CD14-positive monocyte (primary cell): Measurements from ENCODE around the gene IPO11. TPM values are rescaled to one million over a fixed set of nuclear protein-coding genes. Genes with fewer than 3 reads are reported as not detected.

Source experiments
- DNase-seq, 3 donors: peaks; one replicate each; pipeline ENCODE4 v3.0.0-alpha.2; 2011 to 2022
- H2AFZ ChIP-seq: 2 replicates; pipeline ENCODE4 v1.6.0; 2012; ENCODE audit warnings: mild to moderate bottlenecking, low read depth, low read length, inconsistent platforms; ENCODE audit not compliant: insufficient read depth, poor library complexity, severe bottlenecking
- H3K27ac ChIP-seq, 2 donors: 1 replicate in 1 of 2; 2 replicates in 1 of 2; pipeline ENCODE4 v1.5.1; 2012 to 2013; ENCODE audit warnings: low read length in 2 of 2, control low read depth in 1 of 2, inconsistent platforms in 1 of 2, low read depth in 1 of 2, mild to moderate bottlenecking in 1 of 2
- H3K27me3 ChIP-seq, 2 donors: one replicate each; pipeline versions ENCODE4 v1.6.0 to v1.6.1; 2011 to 2013; ENCODE audit warnings: low read length in 2 of 2; ENCODE audit not compliant: control insufficient read depth in 2 of 2, insufficient read depth in 2 of 2
- H3K36me3 ChIP-seq, 2 donors: replicated peaks in 1 of 2; 1 replicate in 1 of 2; 2 replicates in 1 of 2; pipeline versions ENCODE4 v1.5.1 to v1.6.1; 2012 to 2013; ENCODE audit warnings: low read length in 2 of 2, control low read depth in 1 of 2, inconsistent platforms in 1 of 2, mild to moderate bottlenecking in 1 of 2; ENCODE audit not compliant: insufficient read depth in 2 of 2, control insufficient read depth in 1 of 2
- H3K4me1 ChIP-seq, 2 donors: 1 replicate in 1 of 2; 2 replicates in 1 of 2; pipeline versions ENCODE4 v1.5.1 to v1.6.1; 2012 to 2013; ENCODE audit warnings: low read length in 2 of 2, control low read depth in 1 of 2, inconsistent platforms in 1 of 2, mild to moderate bottlenecking in 1 of 2, moderate library complexity in 1 of 2; ENCODE audit not compliant: insufficient read depth in 2 of 2, control insufficient read depth in 1 of 2
- H3K4me2 ChIP-seq: replicated peaks from 2 replicates; pipeline ENCODE3; 2012; ENCODE audit warnings: low read length, moderate library complexity, mild to moderate bottlenecking; ENCODE audit not compliant: poor library complexity, severe bottlenecking; ENCODE audit errors: extremely low read depth
- H3K4me3 ChIP-seq, 3 experiments: fragments of 200-600 bp in 1 of 3; sonication (generic) in 1 of 3; replicated peaks in 1 of 3; 1 replicate in 2 of 3; 2 replicates in 1 of 3; pipeline ENCODE4 v1.5.1; 2011 to 2013; ENCODE audit warnings: low read length in 3 of 3, mild to moderate bottlenecking in 3 of 3, control low read depth in 2 of 3, low read depth in 2 of 3, inconsistent platforms in 1 of 3, moderate library complexity in 1 of 3
- H3K79me2 ChIP-seq: 2 replicates; pipeline ENCODE4 v1.6.0; 2012; ENCODE audit warnings: mild to moderate bottlenecking, control low read depth, inconsistent platforms, low read length, moderate library complexity; ENCODE audit not compliant: insufficient read depth
- H3K9ac ChIP-seq: 2 replicates; pipeline ENCODE4 v1.6.0; 2017; ENCODE audit warnings: low read length, mild to moderate bottlenecking; ENCODE audit not compliant: insufficient read depth, poor library complexity, severe bottlenecking
- H3K9me3 ChIP-seq, 2 donors: replicated peaks in 1 of 2; 1 replicate in 1 of 2; 2 replicates in 1 of 2; pipeline versions ENCODE4 v1.5.1 to v1.6.1; 2012 to 2013; ENCODE audit warnings: low read length in 2 of 2, control low read depth in 1 of 2; ENCODE audit not compliant: control insufficient read depth in 1 of 2, insufficient read depth in 1 of 2
- H4K20me1 ChIP-seq: 2 replicates; pipeline ENCODE4 v1.6.0; 2012; ENCODE audit warnings: mild to moderate bottlenecking, low read length, control low read depth, moderate library complexity; ENCODE audit not compliant: insufficient read depth
- H3K27ac Mint-ChIP-seq, 7 donors: one replicate each; pipeline ENCODE4 v1.8.0; 2020; ENCODE audit warnings: mild to moderate bottlenecking in 7 of 7, mixed read lengths in 7 of 7, moderate library complexity in 6 of 7, inconsistent platforms in 2 of 7
- H3K27me3 Mint-ChIP-seq, 3 donors: one replicate each; pipeline ENCODE4 v1.8.0; 2021 to 2022; ENCODE audit warnings: low read depth in 3 of 3, mild to moderate bottlenecking in 3 of 3, mixed read lengths in 3 of 3, moderate library complexity in 3 of 3, inconsistent platforms in 1 of 3
- H3K36me3 Mint-ChIP-seq, 2 donors: one replicate each; pipeline ENCODE4 v1.8.0; 2020; ENCODE audit warnings: mixed read lengths in 2 of 2, inconsistent platforms in 1 of 2, mild to moderate bottlenecking in 1 of 2
- H3K4me1 Mint-ChIP-seq: one replicate; pipeline ENCODE4 v1.8.0; 2020; ENCODE audit warnings: mild to moderate bottlenecking, mixed read lengths
- H3K4me3 Mint-ChIP-seq, 2 donors: one replicate each; pipeline ENCODE4 v1.8.0; 2020; ENCODE audit warnings: mild to moderate bottlenecking in 2 of 2, mixed read lengths in 2 of 2, moderate library complexity in 1 of 2
- H3K9me3 Mint-ChIP-seq, 7 donors: one replicate each; pipeline ENCODE4 v1.8.0; 2020 to 2022; ENCODE audit warnings: mixed read lengths in 7 of 7, mild to moderate bottlenecking in 6 of 7, moderate library complexity in 6 of 7, inconsistent platforms in 2 of 7
- CTCF ChIP-seq: fragments of 200-600 bp; IDR thresholded peaks from one replicate; pipeline ENCODE4 v1.8.0; 2022; ENCODE audit warnings: antibody characterized with exemption, mild to moderate bottlenecking
- WGBS: methylation state at CpG from one replicate; pipeline ENCODE4 v1.1.5; 2013; ENCODE audit warnings: missing lambda C conversion rate; ENCODE audit not compliant: insufficient coverage; 5-methylcytosine and 5-hydroxymethylcytosine counted together
- intact Hi-C, 2 donors: fragments of 100-400 bp; cut with micrococcal nuclease; formaldehyde crosslinking; loops; one replicate each; pipeline versions ENCODE4 v1.15.0 to v1.15.1; 2023
- polyA plus RNA-seq, 3 donors: library from polyadenylated mRNA; depleted of rRNA in 1 of 3; unstranded in 2 of 3; stranded (reverse) in 1 of 3; fragments of 300-500 nt in 2 of 3; fragments of >200 nt in 1 of 3; fragmentation: Illumina TruSeq in 2 of 3; gene quantifications; 1 replicate in 2 of 3; 2 replicates in 1 of 3; pipeline ENCODE4 v1.2.3, GENCODE V29; 2012 to 2021

The IPO11 gene
- polyA plus RNA-seq, 3 donors = 4.4 to 5.5 (median 5.3) TPM

- no peak for TF ChIP-seq CTCF
- H3K4me2 ChIP-seq = no peak overlapping the region
- Mint-ChIP-seq H3K36me3 (peaks cover 37 to 52% of the 10 kb centered on the region in 2 donors), H3K27ac (no peak overlapping the region), H3K27me3 (peaks cover 0 to 1% (median 0%) of the 10 kb centered on the region in 3 donors), H3K9me3 (peaks cover 0 to 10% (median 2%) of the 10 kb centered on the region in 7 donors), H3K4me3 (no peak overlapping the region), H3K4me1 (no peaks in the 10 kb centered on the region)
- peaks cover 6 to 27% of the 10 kb centered on the region in 2 donors for H3K36me3 ChIP-seq
- no peak overlapping the region for H3K27ac ChIP-seq
- H3K79me2 ChIP-seq = no peaks in the 10 kb centered on the region
- no peaks in the 10 kb centered on the region for H3K4me1 ChIP-seq
- H3K9me3 ChIP-seq = no peaks in the 10 kb centered on the region
- no peaks in the 10 kb centered on the region for H3K27me3 ChIP-seq
- no peak overlapping the region for H3K4me3 ChIP-seq
- no peak for DNase-seq
- H2AFZ ChIP-seq = no peak overlapping the region
- no peak overlapping the region for H3K9ac ChIP-seq
- WGBS = no CpG with 5 or more reads among the region's 2 CpGs
- intact Hi-C loops = no loop called here
- no peaks in the 10 kb centered on the region for H4K20me1 ChIP-seq
Measured at GRCh38 chr5:62483556-62483955, 71.0 kb downstream of the IPO11 start.

GRCh38 chr5:62486672-62487071 lies 74.1 kb downstream of the IPO11 start:
- no peak overlapping the region for H3K4me2 ChIP-seq
- no peaks in the 10 kb centered on the region for H3K27me3 ChIP-seq
- Mint-ChIP-seq H3K36me3 (peaks cover 34 to 50% of the 10 kb centered on the region in 2 donors), H3K9me3 (no peaks in the 10 kb centered on the region), H3K4me1 (no peaks in the 10 kb centered on the region), H3K4me3 (no peak overlapping the region), H3K27ac (no peak overlapping the region), H3K27me3 (peaks cover 0 to 1% (median 0%) of the 10 kb centered on the region in 3 donors)
- no CpG with 5 or more reads among the region's 1 CpG for WGBS
- no peak overlapping the region for H3K9ac ChIP-seq
- H3K36me3 ChIP-seq = peaks cover 24 to 44% of the 10 kb centered on the region in 2 donors
- DNase-seq = no peak
- no peak overlapping the region for H3K27ac ChIP-seq
- H4K20me1 ChIP-seq = no peaks in the 10 kb centered on the region
- H2AFZ ChIP-seq = no peak overlapping the region
- TF ChIP-seq CTCF = no peak
- H3K4me1 ChIP-seq = no peaks in the 10 kb centered on the region
- intact Hi-C loops = no loop called here
- no peaks in the 10 kb centered on the region for H3K79me2 ChIP-seq
- H3K4me3 ChIP-seq = no peak overlapping the region
- H3K9me3 ChIP-seq = no peaks in the 10 kb centered on the region
